ENCODE results near the gene SMIM21.

- TF ChIP-seq CTCF (IDR thresholded peaks at IDR 0.05) (no peak), POLR2A (IDR thresholded peaks at IDR 0.05) (no peak)
Measured at GRCh38 chr18:75428490-75428889, 987 bp upstream of the SMIM21 start.

All from lower leg skin (tissue), 3 donors.